NCI-H748 (cell line): Measurements from ENCODE around the gene MYL2.

Experiments
- DNase-seq: peaks from one replicate; lab custom pipeline; 2025; ENCODE audit not compliant: unreplicated experiment; lab: John Stamatoyannopoulos, UW

Gene MYL2

GRCh38 chr12:110930348-110931314 lies 10.3 kb upstream of the MYL2 start:
- DNase-seq: no peak

- DNase-seq: no peak
These were observed 9.4 kb upstream of the MYL2 start for GRCh38 chr12:110929818-110930217.

GRCh38 chr12:110928700-110929099 lies 8.3 kb upstream of the MYL2 start:
- DNase-seq: no peak

GRCh38 chr12:110927546-110927945 lies 7.2 kb upstream of the MYL2 start:
- DNase-seq: no peak

GRCh38 chr12:110923692-110924334 lies 3.4 kb upstream of the MYL2 start:
- DNase-seq: no peak

GRCh38 chr12:110923192-110923591 lies 2.8 kb upstream of the MYL2 start:
- no peak for DNase-seq

- DNase-seq: no peak
These were observed 2.3 kb upstream of the MYL2 start for GRCh38 chr12:110922652-110923051.

GRCh38 chr12:110921262-110921661 lies 883 bp upstream of the MYL2 start:
- no peak for DNase-seq

- no peak for DNase-seq
These were observed 659 bp downstream of the MYL2 start for GRCh38 chr12:110919720-110920119.

GRCh38 chr12:110917961-110918360 lies 2.4 kb downstream of the MYL2 start:
- no peak for DNase-seq

GRCh38 chr12:110917467-110917866 lies 2.9 kb downstream of the MYL2 start:
- no peak for DNase-seq

- DNase-seq: no peak
These were observed 4.0 kb downstream of the MYL2 start for GRCh38 chr12:110916295-110916875.

GRCh38 chr12:110913119-110914056 lies 7.0 kb downstream of the MYL2 start:
- no peak for DNase-seq

- DNase-seq: no peak
These were observed 8.1 kb downstream of the MYL2 start for GRCh38 chr12:110912263-110912662.

- DNase-seq: no peak
These were observed 11.8 kb downstream of the MYL2 start for GRCh38 chr12:110908377-110909152.

GRCh38 chr12:110907583-110907982 lies 12.8 kb downstream of the MYL2 start:
- no peak for DNase-seq

GRCh38 chr12:110906985-110907384 lies 13.4 kb downstream of the MYL2 start:
- no peak for DNase-seq

GRCh38 chr12:110906516-110906915 lies 13.9 kb downstream of the MYL2 start:
- no peak for DNase-seq

GRCh38 chr12:110906083-110906482 lies 14.3 kb downstream of the MYL2 start:
- no peak for DNase-seq

GRCh38 chr12:110903511-110903910 lies 16.9 kb downstream of the MYL2 start:
- DNase-seq: no peak
